GM18502 (cell line): ENCODE measurements around the gene ANOS1.
A peak's percentile ranks its signal among the peaks of the same experiment; 100 is the strongest.
"Not testable (repeated sequence)": the region's sequence is repeated elsewhere in the genome, so short reads cannot be mapped to it uniquely, and the experiment has no call there.

Experiments
- ATAC-seq: cut with Tn5 transposase; IDR thresholded peaks from one replicate; pipeline ENCODE4 v1.9.1; 2021; ENCODE audit warnings: mild to moderate bottlenecking; ENCODE audit not compliant: unreplicated experiment, poor library complexity

ANOS1 gene

GRCh38 chrX:8731559-8732395 is at the start of gene ANOS1:
ANOS1 (minus strand) TSS chrX:8732137; CDS start chrX:8732036, 101 bp downstream.
- no peak for ATAC-seq

GRCh38 chrX:8773117-8773516 is 41.2 kb upstream of the ANOS1 start:
- no peak for ATAC-seq

GRCh38 chrX:8760021-8760420 is 28.1 kb upstream of the ANOS1 start:
- no peak for ATAC-seq

GRCh38 chrX:8758706-8759105 is 26.8 kb upstream of the ANOS1 start:
- not testable (repeated sequence) for ATAC-seq

GRCh38 chrX:8757609-8758389 is 25.9 kb upstream of the ANOS1 start:
- ATAC-seq, result not testable (repeated sequence)

GRCh38 chrX:8755813-8756212 is 23.9 kb upstream of the ANOS1 start:
- ATAC-seq, result no peak

GRCh38 chrX:8755116-8755515 is 23.2 kb upstream of the ANOS1 start:
- no peak for ATAC-seq

GRCh38 chrX:8749697-8750096 is 17.8 kb upstream of the ANOS1 start:
- ATAC-seq, result no peak

GRCh38 chrX:8748855-8749254 is 16.9 kb upstream of the ANOS1 start:
- peak; percentile 85 for ATAC-seq

GRCh38 chrX:8743126-8743732 is 11.3 kb upstream of the ANOS1 start:
- ATAC-seq, result peak; percentile 62

GRCh38 chrX:8741981-8742380 is 10.0 kb upstream of the ANOS1 start:
- ATAC-seq, result no peak

GRCh38 chrX:8738588-8739189 is 6.8 kb upstream of the ANOS1 start:
- ATAC-seq, result peak; percentile 62

GRCh38 chrX:8737883-8738282 is 5.9 kb upstream of the ANOS1 start:
- ATAC-seq, result no peak

GRCh38 chrX:8730812-8731558 is 952 bp downstream of the ANOS1 start:
- ATAC-seq, result no peak

- ATAC-seq, result no peak
These were observed 2.1 kb downstream of the ANOS1 start for GRCh38 chrX:8729811-8730210.

GRCh38 chrX:8728932-8729535 is 2.9 kb downstream of the ANOS1 start:
- no peak for ATAC-seq

- no peak for ATAC-seq
These were observed 5.8 kb downstream of the ANOS1 start for GRCh38 chrX:8726031-8726652.

GRCh38 chrX:8724300-8724699 is 7.6 kb downstream of the ANOS1 start:
- ATAC-seq, result no peak

GRCh38 chrX:8721536-8721935 is 10.4 kb downstream of the ANOS1 start:
- no peak for ATAC-seq
